Measurements from ENCODE around the gene CARS1. TPM values are rescaled to one million over a fixed set of nuclear protein-coding genes. Genes with fewer than 3 reads are reported as not detected.

CARS1 gene
- total RNA-seq, 4 donors from 2014 or later: 40.6 to 69.7 (median 57.8) TPM

DNA sequence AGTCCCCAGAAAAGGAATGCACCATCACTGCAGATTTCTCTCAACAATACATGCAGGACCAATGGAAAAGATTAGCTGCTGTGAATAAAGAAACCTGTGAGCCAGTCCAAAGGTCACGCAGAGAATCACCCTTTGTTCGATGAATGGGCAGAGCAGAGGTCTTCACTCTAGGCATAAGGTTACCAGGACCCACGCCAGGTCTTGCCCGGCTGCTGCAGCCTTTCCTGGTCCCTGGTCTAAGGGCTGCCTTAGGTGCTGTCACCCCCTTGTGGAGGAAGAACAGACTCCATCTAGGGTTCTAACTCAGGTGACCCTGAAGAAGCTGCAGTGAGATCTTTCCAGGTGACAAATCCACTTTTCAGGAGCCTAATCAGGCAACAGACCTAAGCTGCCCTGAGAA lies 36.1 kb downstream of the CARS1 start:
- ATAC-seq (ENCODE audit: low FRiP score): no peak

DNA sequence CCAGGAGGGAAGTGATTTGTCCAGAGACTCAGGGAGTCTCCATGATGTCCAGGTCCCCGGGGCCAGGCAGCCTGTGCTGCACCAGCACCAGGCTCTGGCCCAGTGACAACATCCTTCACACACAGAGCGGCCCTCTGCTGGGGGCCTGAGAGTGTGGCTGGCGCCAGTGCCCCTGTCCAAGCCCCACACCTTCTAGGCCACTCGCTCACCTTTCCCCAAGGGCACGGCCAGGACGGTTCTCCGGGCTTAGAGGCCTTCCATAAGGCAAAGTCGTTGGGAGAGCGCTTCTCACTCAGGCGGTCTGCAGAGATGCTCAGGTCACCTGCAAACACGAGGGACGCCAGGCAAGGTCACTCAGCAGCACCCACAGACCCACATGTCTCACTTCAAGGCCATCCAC lies 37.2 kb downstream of the CARS1 start:
- DNase-seq (ENCODE audit: low spot score) (no peak), ATAC-seq (ENCODE audit: low FRiP score) (no peak)
- TF ChIP-seq, protein P1, sequence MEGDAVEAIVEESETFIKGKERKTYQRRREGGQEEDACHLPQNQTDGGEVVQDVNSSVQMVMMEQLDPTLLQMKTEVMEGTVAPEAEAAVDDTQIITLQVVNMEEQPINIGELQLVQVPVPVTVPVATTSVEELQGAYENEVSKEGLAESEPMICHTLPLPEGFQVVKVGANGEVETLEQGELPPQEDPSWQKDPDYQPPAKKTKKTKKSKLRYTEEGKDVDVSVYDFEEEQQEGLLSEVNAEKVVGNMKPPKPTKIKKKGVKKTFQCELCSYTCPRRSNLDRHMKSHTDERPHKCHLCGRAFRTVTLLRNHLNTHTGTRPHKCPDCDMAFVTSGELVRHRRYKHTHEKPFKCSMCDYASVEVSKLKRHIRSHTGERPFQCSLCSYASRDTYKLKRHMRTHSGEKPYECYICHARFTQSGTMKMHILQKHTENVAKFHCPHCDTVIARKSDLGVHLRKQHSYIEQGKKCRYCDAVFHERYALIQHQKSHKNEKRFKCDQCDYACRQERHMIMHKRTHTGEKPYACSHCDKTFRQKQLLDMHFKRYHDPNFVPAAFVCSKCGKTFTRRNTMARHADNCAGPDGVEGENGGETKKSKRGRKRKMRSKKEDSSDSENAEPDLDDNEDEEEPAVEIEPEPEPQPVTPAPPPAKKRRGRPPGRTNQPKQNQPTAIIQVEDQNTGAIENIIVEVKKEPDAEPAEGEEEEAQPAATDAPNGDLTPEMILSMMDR (IDR thresholded peaks at IDR 0.05): no peak

More for the DNA sequence above, 36.1 kb downstream of the CARS1 start:
- TF ChIP-seq, protein P1 (IDR thresholded peaks at IDR 0.05): no peak
- DNase-seq (ENCODE audit: low spot score): no peak

DNA sequence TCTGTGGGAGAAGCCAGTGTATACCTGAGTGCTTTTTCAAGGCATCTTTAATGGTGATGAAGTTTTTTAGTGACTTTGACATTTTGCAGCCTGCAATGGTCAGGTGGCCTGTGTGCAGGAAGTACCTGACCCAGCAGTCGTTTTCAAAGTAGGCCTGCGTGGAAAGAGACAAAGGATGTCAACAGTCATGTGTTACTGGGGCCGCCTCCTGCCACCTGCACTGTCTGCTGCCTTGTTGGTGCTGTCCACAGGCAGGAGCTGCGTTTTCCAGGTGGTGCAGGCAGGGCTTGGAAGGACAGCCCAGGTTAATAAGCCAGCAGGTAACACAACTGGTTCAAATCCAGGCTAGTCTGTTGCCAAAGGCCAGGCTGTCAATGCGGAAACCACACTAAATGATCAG lies 38.6 kb downstream of the CARS1 start:
- DNase-seq (ENCODE audit: low spot score): no peak
- TF ChIP-seq, protein P1 (IDR thresholded peaks at IDR 0.05): no peak
- ATAC-seq (ENCODE audit: low FRiP score): no peak

DNA sequence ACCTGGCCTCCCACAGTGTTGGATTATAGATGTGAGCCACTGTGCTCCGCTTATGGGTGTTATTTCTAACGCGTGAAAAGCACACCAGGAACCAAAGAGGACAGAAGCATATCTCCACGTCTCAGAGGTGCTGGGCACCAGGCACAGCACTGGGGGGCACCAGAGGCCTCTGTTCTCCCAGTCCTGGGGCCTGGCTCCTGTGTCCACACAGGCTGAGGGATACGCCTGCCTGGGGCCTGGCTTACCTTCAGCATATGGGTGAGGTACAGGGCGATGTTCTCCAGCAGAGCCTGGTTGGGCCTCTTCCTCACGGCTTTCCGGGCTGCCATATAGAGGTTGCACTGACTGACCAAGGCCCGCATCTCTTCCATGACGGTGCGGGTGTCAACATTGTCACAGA lies 40.4 kb downstream of the CARS1 start:
- DNase-seq (ENCODE audit: low spot score): no peak
- TF ChIP-seq, protein P1 (IDR thresholded peaks at IDR 0.05): no peak
- no peak for ATAC-seq (ENCODE audit: low FRiP score)

DNA sequence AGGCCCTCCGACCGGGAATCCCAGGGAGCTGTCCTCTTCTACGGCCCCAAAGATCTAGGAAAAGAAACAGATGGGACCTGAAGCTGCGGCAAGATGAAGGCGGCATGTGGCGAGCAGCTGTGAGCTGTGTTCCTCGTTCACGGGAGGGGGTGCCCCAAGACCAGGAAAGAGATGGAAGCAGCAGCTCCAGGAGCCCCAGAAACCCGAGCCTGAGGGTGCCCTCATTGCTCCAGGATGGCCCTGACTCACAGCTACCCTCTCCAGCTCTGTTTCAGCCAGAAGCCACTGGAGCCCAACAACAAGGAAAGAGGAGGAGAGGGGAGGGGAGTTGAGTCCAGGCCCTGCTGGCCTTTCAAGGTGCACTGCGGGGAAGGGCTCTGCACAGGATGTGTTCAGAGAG lies 41.4 kb downstream of the CARS1 start:
- DNase-seq (ENCODE audit: low spot score) (no peak), ATAC-seq (ENCODE audit: low FRiP score) (no peak)
- TF ChIP-seq, protein P1 (IDR thresholded peaks at IDR 0.05): no peak

DNA sequence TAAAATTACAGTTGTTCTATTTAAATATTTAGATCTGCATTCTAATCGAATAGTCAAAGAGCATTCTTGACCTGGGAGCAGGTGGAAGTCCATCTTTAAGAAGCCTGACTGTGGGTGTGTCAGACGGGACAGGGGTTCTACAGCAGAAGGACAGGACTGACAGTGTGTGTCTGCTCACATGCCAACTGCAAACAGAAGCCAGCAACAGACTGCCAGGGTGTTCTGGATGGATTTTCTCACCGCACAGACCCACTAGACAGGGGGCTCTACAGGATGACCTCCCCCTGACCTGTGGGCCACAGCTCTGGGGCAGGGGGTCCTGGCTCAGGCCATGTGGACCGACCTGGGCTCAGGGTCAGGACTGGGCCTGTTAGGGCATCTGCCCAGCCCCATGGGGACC lies 42.3 kb downstream of the CARS1 start:
- DNase-seq (ENCODE audit: low spot score) (no peak), ATAC-seq (ENCODE audit: low FRiP score) (no peak)
- TF ChIP-seq, protein P1 (IDR thresholded peaks at IDR 0.05): no peak

DNA sequence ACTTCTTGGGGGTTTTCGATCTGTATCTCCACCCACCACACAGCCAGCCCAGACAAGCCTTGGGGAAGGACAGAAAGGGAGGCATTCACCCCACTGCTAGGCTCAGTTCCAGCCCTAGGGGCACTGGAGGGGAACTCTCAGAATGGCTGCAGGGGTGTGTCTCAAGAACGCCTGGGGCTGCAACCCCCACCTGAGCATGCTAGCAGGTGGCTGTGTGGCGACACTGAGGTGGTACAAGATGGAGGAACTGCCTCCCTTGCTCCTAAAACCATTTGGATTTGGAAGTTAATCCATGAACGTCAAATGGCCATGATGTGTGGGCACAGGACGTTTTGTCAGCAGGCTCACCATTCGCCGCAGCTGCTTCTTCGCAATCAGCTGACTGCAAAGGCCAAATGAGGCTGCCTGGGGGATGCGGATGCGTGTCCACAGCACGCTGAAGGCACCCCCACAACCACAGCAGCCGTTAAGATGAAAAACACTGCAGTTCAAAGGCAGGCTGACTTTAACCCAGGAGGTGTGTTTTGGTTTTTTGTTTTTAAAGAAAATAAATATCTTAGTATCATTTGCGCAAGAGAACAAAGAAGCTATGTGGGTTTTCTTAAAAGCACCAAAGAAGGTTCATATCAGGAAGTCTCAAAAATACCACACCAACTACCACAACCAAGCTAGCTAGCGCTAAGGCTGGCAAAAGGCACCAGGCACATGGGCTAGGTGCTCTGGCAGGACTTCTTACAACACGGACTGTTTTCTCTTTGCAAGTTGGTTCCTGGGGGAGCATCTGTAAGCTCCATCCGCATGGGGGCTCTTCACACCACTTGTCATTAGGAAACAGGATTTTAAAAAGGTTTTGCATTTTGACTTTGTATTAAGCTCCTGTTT lies 42.9 kb downstream of the CARS1 start:
- no peak for DNase-seq (ENCODE audit: low spot score)
- TF ChIP-seq, protein P1 (IDR thresholded peaks at IDR 0.05): no peak
- ATAC-seq (ENCODE audit: low FRiP score): no peak
